ENCODE results near the gene XIAP.

Gene XIAP

GRCh38 chrX:123959281-123960063 is 99.6 kb downstream of the XIAP start:
- DNase-seq (ENCODE audit: low read depth) = no peak
- no peak for TF ChIP-seq CTCF (IDR thresholded peaks at IDR 0.05; ENCODE audit: low read depth, low read length, missing control alignments)
- H3K4me3 ChIP-seq (ENCODE audit: low read depth, low read length) = peak overlapping the region; percentile 78

GRCh38 chrX:123960956-123961267 is 101.1 kb downstream of the XIAP start:
- TF ChIP-seq CTCF (IDR thresholded peaks at IDR 0.05; ENCODE audit: low read depth, low read length, missing control alignments) = no peak
- H3K4me3 ChIP-seq (ENCODE audit: low read depth, low read length) = peak overlapping the region; percentile 86
- DNase-seq (ENCODE audit: low read depth) = no peak

GRCh38 chrX:123961268-123962005 is 101.6 kb downstream of the XIAP start, which contains the start of gene STAG2:
Gene STAG2 (plus strand): TSS chrX:123961706. CDS start chrX:124022628, 60,922 bp downstream.
- TF ChIP-seq CTCF (IDR thresholded peaks at IDR 0.05; ENCODE audit: low read depth, low read length, missing control alignments) = no peak
- peak; percentile 33 for DNase-seq (ENCODE audit: low read depth)
- H3K4me3 ChIP-seq (ENCODE audit: low read depth, low read length) = peak within 1 kb of the TSS; percentile 86

GRCh38 chrX:123962006-123962467 is 102.2 kb downstream of the XIAP start:
- no peak for DNase-seq (ENCODE audit: low read depth)
- no peak for TF ChIP-seq CTCF (IDR thresholded peaks at IDR 0.05; ENCODE audit: low read depth, low read length, missing control alignments)
- peak overlapping the region; percentile 86 for H3K4me3 ChIP-seq (ENCODE audit: low read depth, low read length)

- TF ChIP-seq CTCF (IDR thresholded peaks at IDR 0.05; ENCODE audit: low read depth, low read length, missing control alignments) = no peak
- peak; percentile 66 for DNase-seq (ENCODE audit: low read depth)
- H3K4me3 ChIP-seq (ENCODE audit: low read depth, low read length) = peak overlapping the region; percentile 86
Measured at GRCh38 chrX:123962794-123963373, 103.0 kb downstream of the XIAP start.

Data from GM12864 (cell line).